Femur (tissue), 1 donor: ENCODE measurements around the gene TRAF2.

ENCODE experiments used
- DNase-seq: peaks from one replicate; pipeline ENCODE4 v3.0.0-alpha.2; 2017

Gene TRAF2

GRCh38 chr9:136951541-136952320 is 65.4 kb downstream of the TRAF2 start, which contains the start of gene LCN12:
LCN12 (plus strand) TSS chr9:136952273; CDS start chr9:136952328, 55 bp downstream.
- DNase-seq = peak; percentile 25

GRCh38 chr9:136952321-136952850 is 66.1 kb downstream of the TRAF2 start:
- DNase-seq = peak; percentile 18

GRCh38 chr9:136952876-136953770 is 66.8 kb downstream of the TRAF2 start:
- DNase-seq = peak; percentile 13

GRCh38 chr9:136953771-136954269 is 67.5 kb downstream of the TRAF2 start:
- peak; percentile 17 for DNase-seq

- DNase-seq = peak; percentile 16
Observed at GRCh38 chr9:136954270-136955083, 68.2 kb downstream of the TRAF2 start.

- no peak for DNase-seq
Observed at GRCh38 chr9:136955202-136955942, 69.1 kb downstream of the TRAF2 start.

GRCh38 chr9:136955943-136956335 is 69.6 kb downstream of the TRAF2 start:
- no peak for DNase-seq

GRCh38 chr9:136956604-136957003 is 70.3 kb downstream of the TRAF2 start:
- no peak for DNase-seq

- no peak for DNase-seq
Observed at GRCh38 chr9:136957461-136957860, 71.1 kb downstream of the TRAF2 start.

- no peak for DNase-seq
Observed at GRCh38 chr9:136957901-136958300, 71.6 kb downstream of the TRAF2 start.

- no peak for DNase-seq
Observed at GRCh38 chr9:136958473-136958872, 72.2 kb downstream of the TRAF2 start.

- DNase-seq = no peak
Observed at GRCh38 chr9:136958898-136959850, 72.9 kb downstream of the TRAF2 start.

GRCh38 chr9:136960212-136960937 is 74.1 kb downstream of the TRAF2 start:
- DNase-seq = no peak

GRCh38 chr9:136960938-136961275 is 74.6 kb downstream of the TRAF2 start:
- DNase-seq = no peak

GRCh38 chr9:136961279-136962065 is 75.2 kb downstream of the TRAF2 start:
- DNase-seq = no peak

GRCh38 chr9:136962163-136962562 is 75.8 kb downstream of the TRAF2 start:
- DNase-seq = no peak

GRCh38 chr9:136962701-136963248 is 76.5 kb downstream of the TRAF2 start:
- no peak for DNase-seq

- no peak for DNase-seq
Observed at GRCh38 chr9:136963341-136963740, 77.0 kb downstream of the TRAF2 start.

- no peak for DNase-seq
Observed at GRCh38 chr9:136963751-136964150, 77.4 kb downstream of the TRAF2 start.
